Progenitor cell of endocrine pancreas (in vitro differentiated cells): ENCODE measurements around the gene MEIOB. TPM values are rescaled to one million over a fixed set of nuclear protein-coding genes. Genes with fewer than 3 reads are reported as not detected.

Source experiments
- DNase-seq: peaks from one replicate; pipeline ENCODE4 v3.0.0; 2021; ENCODE audit warnings: low spot score; ENCODE audit not compliant: unreplicated experiment
- H3K27ac Mint-ChIP-seq: 2 replicates; pipeline ENCODE4 v1.8.0; 2021; ENCODE audit warnings: mild to moderate bottlenecking, moderate library complexity, mixed read lengths
- H3K27me3 Mint-ChIP-seq: 2 replicates; pipeline ENCODE4 v1.8.0; 2021; ENCODE audit warnings: mixed read lengths
- H3K36me3 Mint-ChIP-seq: 2 replicates; pipeline ENCODE4 v1.8.0; 2022; ENCODE audit warnings: mixed read lengths; ENCODE audit not compliant: insufficient read depth
- H3K4me1 Mint-ChIP-seq: 2 replicates; pipeline ENCODE4 v1.8.0; 2021; ENCODE audit warnings: low read depth, mixed read lengths
- H3K4me3 Mint-ChIP-seq: 2 replicates; pipeline ENCODE4 v1.8.0; 2021; ENCODE audit warnings: low read depth, mild to moderate bottlenecking, moderate library complexity, mixed read lengths
- H3K9me3 Mint-ChIP-seq: 2 replicates; pipeline ENCODE4 v1.8.0; 2021; ENCODE audit warnings: low read depth, mixed read lengths
- CTCF ChIP-seq: fragments of 200-600 bp; sonication (generic); IDR thresholded peaks from one replicate; pipeline ENCODE4 v1.5.0; 2021; ENCODE audit warnings: antibody characterized with exemption, mild to moderate bottlenecking; ENCODE audit not compliant: unreplicated experiment
- total RNA-seq: library from RNA; stranded (reverse); gene quantifications from 2 replicates; pipeline ENCODE4 v1.2.1, GENCODE V29; 2021

MEIOB gene
- total RNA-seq, 1 donor from 2014 or later = not detected

GRCh38 chr16:1784977-1785845 lies 86.8 kb downstream of the MEIOB start:
- H3K4me3 Mint-ChIP-seq = peak overlapping the region; percentile 59
- H3K27ac Mint-ChIP-seq = peak overlapping the region; percentile 24
- peaks cover 4% of the 10 kb centered on the region for H3K36me3 Mint-ChIP-seq
- TF ChIP-seq CTCF = no peak
- DNase-seq = no peak
- no peaks in the 10 kb centered on the region for H3K27me3 Mint-ChIP-seq
- peaks cover 14% of the 10 kb centered on the region for H3K4me1 Mint-ChIP-seq
- H3K9me3 Mint-ChIP-seq = no peaks in the 10 kb centered on the region

Other genes starting within 250 kb of the MEIOB start
- gene JPT2, start 193.9 kb downstream of the MEIOB start, total RNA-seq = 141 and 146 TPM in 2 replicates
- 153 and 157 TPM in 2 replicates for gene MAPK8IP3, start 166.0 kb downstream of the MEIOB start, total RNA-seq
- gene NME3, start 100.6 kb downstream of the MEIOB start, total RNA-seq = 34.4 and 35.3 TPM in 2 replicates
- gene EME2, start 99.4 kb downstream of the MEIOB start, total RNA-seq = 50.6 and 53.4 TPM in 2 replicates
- gene MRPS34, start 99.0 kb downstream of the MEIOB start, total RNA-seq = 77.2 and 84.6 TPM in 2 replicates
- gene SPSB3, start 89.6 kb downstream of the MEIOB start, total RNA-seq = 47.8 and 50.2 TPM in 2 replicates
- 59.9 and 65.4 TPM in 2 replicates for gene NUBP2, start 89.2 kb downstream of the MEIOB start, total RNA-seq
- 0.60 and 1.2 TPM in 2 replicates for gene IGFALS, start 78.5 kb downstream of the MEIOB start, total RNA-seq
- gene HAGH, start 45.3 kb downstream of the MEIOB start, total RNA-seq = 43.6 and 46.4 TPM in 2 replicates
- 26.3 and 27.9 TPM in 2 replicates for gene FAHD1, start 45.0 kb downstream of the MEIOB start, total RNA-seq
- gene HS3ST6, start 46.3 kb upstream of the MEIOB start, total RNA-seq = 0.46 TPM in 1 of 2 replicates, not detected in the other
- gene MSRB1, start 71.0 kb upstream of the MEIOB start, total RNA-seq = 28.5 and 28.9 TPM in 2 replicates
- not detected in 2 replicates for gene RPL3L, start 82.5 kb upstream of the MEIOB start, total RNA-seq
- gene NDUFB10, start 87.4 kb upstream of the MEIOB start, total RNA-seq = 96.9 and 105 TPM in 2 replicates
- gene RPS2, start 92.7 kb upstream of the MEIOB start, total RNA-seq = 2,309 and 2,385 TPM in 2 replicates
- not detected in 2 replicates for gene RNF151, start 94.7 kb upstream of the MEIOB start, total RNA-seq
- gene TBL3, start 99.9 kb upstream of the MEIOB start, total RNA-seq = 30.8 and 32.2 TPM in 2 replicates
- gene NOXO1, start 109.3 kb upstream of the MEIOB start, total RNA-seq = 0.93 and 1.5 TPM in 2 replicates
- 27.1 and 32.9 TPM in 2 replicates for gene GFER, start 112.0 kb upstream of the MEIOB start, total RNA-seq
- gene SYNGR3, start 117.8 kb upstream of the MEIOB start, total RNA-seq = 3.0 and 3.3 TPM in 2 replicates
- gene ZNF598, start 137.7 kb upstream of the MEIOB start, total RNA-seq = 41.5 and 43.6 TPM in 2 replicates
- 5.0 and 5.3 TPM in 2 replicates for gene NPW, start 147.6 kb upstream of the MEIOB start, total RNA-seq
- gene NHERF2, start 154.7 kb upstream of the MEIOB start, total RNA-seq = 8.4 and 10.3 TPM in 2 replicates
- 24.2 and 28.1 TPM in 2 replicates for gene NTHL1, start 175.7 kb upstream of the MEIOB start, total RNA-seq
- gene TSC2, start 175.8 kb upstream of the MEIOB start, total RNA-seq = 241 and 253 TPM in 2 replicates